Smooth muscle cell (in vitro differentiated cells): ENCODE measurements around the gene PROX1. TPM values are rescaled to one million over a fixed set of nuclear protein-coding genes. Genes with fewer than 3 reads are reported as not detected.

ENCODE experiments used
- DNase-seq: peaks from one replicate; lab custom pipeline; 2025; ENCODE audit not compliant: unreplicated experiment; lab: John Stamatoyannopoulos, UW
- H2AFZ ChIP-seq: fragments of 200-600 bp; sonication (generic); 2 replicates; pipeline ENCODE4 v1.6.0; 2016; ENCODE audit warnings: antibody characterized with exemption, low read depth, mild to moderate bottlenecking
- H3F3A ChIP-seq: fragments of 200-600 bp; sonication (generic); 2 replicates; pipeline ENCODE4 v1.6.0; 2017; ENCODE audit warnings: antibody characterized with exemption, low read depth
- H3K27ac ChIP-seq: fragments of 200-600 bp; sonication (generic); 2 replicates; pipeline ENCODE4 v1.5.1; 2016; ENCODE audit warnings: low read depth, mild to moderate bottlenecking
- H3K27me3 ChIP-seq: fragments of 200-600 bp; sonication (generic); 2 replicates; pipeline ENCODE4 v1.6.1; 2016; ENCODE audit warnings: low read depth, mild to moderate bottlenecking
- H3K36me3 ChIP-seq: fragments of 200-600 bp; sonication (generic); 2 replicates; pipeline ENCODE4 v1.5.1; 2016; ENCODE audit warnings: low read depth
- H3K4me1 ChIP-seq: fragments of 200-600 bp; sonication (generic); 2 replicates; pipeline ENCODE4 v1.5.1; 2016; ENCODE audit warnings: low read depth
- H3K4me2 ChIP-seq: fragments of 200-600 bp; sonication (generic); 2 replicates; pipeline ENCODE4 v1.6.0; 2016; ENCODE audit warnings: mild to moderate bottlenecking
- H3K4me3 ChIP-seq: fragments of 200-600 bp; sonication (generic); 2 replicates; pipeline ENCODE4 v1.5.1; 2016; ENCODE audit warnings: mild to moderate bottlenecking
- H3K79me2 ChIP-seq: fragments of 200-600 bp; sonication (generic); 2 replicates; pipeline ENCODE4 v1.6.0; 2016; ENCODE audit warnings: low read depth, mild to moderate bottlenecking
- H3K9ac ChIP-seq: fragments of 200-600 bp; sonication (generic); 2 replicates; pipeline ENCODE4 v1.6.0; 2016; ENCODE audit warnings: low read depth
- H3K9me3 ChIP-seq: fragments of 200-600 bp; sonication (generic); replicated peaks from 2 replicates; pipeline ENCODE4 v1.5.1; 2016; ENCODE audit warnings: low read depth
- H4K20me1 ChIP-seq: fragments of 200-600 bp; sonication (generic); 2 replicates; pipeline ENCODE4 v1.6.0; 2016; ENCODE audit warnings: low read depth
- CTCF ChIP-seq: fragments of 200-600 bp; sonication (generic); IDR thresholded peaks from 2 replicates; pipeline ENCODE4 v1.5.1; 2017; ENCODE audit warnings: borderline replicate concordance, mild to moderate bottlenecking, antibody characterized with exemption; ENCODE audit not compliant: insufficient read depth, poor library complexity, severe bottlenecking
- WGBS: methylation state at CpG from one replicate; pipeline ENCODE4 v1.1.7; 2016; ENCODE audit warnings: low lambda C conversion rate; 5-methylcytosine and 5-hydroxymethylcytosine counted together
- polyA plus RNA-seq: library from polyadenylated mRNA; unstranded; fragments of >200 nt; fragmentation: Nextera tagmentation; extraction: Ambion mirVana; gene quantifications from 2 replicates; pipeline ENCODE4 v1.2.1, GENCODE V29; 2016
- total RNA-seq: library from RNA; depleted of rRNA; stranded (reverse); fragments of >200 nt; gene quantifications from 2 replicates; pipeline ENCODE4 v1.2.3, GENCODE V29; 2014

Gene PROX1
- total and polyA plus RNA-seq, 2 experiments from 2014 or later, result 0.24 to 2.9 TPM

GRCh38 chr1:214008791-214009422 lies 21.1 kb downstream of the PROX1 start:
- peak overlapping the region; percentile 66 for H2AFZ ChIP-seq
- no peaks in the 10 kb centered on the region for H3K36me3 ChIP-seq
- TF ChIP-seq CTCF, result no peak
- WGBS, result 54% methylated on average over 8 of the region's 8 CpGs
- H3K4me1 ChIP-seq, result peaks cover 12% of the 10 kb centered on the region
- H3F3A ChIP-seq, result peaks cover 7% of the 10 kb centered on the region
- H3K27me3 ChIP-seq, result no peaks in the 10 kb centered on the region
- no peaks in the 10 kb centered on the region for H3K79me2 ChIP-seq
- H3K9me3 ChIP-seq, result no peaks in the 10 kb centered on the region
- no peak overlapping the region for H3K27ac ChIP-seq
- no peak overlapping the region for H3K4me2 ChIP-seq
- no peak overlapping the region for H3K4me3 ChIP-seq
- H3K9ac ChIP-seq, result no peak overlapping the region
- H4K20me1 ChIP-seq, result no peaks in the 10 kb centered on the region
- DNase-seq, result no peak

GRCh38 chr1:214009423-214010196 lies 21.8 kb downstream of the PROX1 start:
- H3F3A ChIP-seq, result peaks cover 7% of the 10 kb centered on the region
- peak overlapping the region; percentile 66 for H2AFZ ChIP-seq
- TF ChIP-seq CTCF, result no peak
- H3K9ac ChIP-seq, result no peak overlapping the region
- H3K36me3 ChIP-seq, result no peaks in the 10 kb centered on the region
- no peaks in the 10 kb centered on the region for H3K9me3 ChIP-seq
- 52% methylated on average over 14 of the region's 14 CpGs for WGBS
- no peaks in the 10 kb centered on the region for H3K79me2 ChIP-seq
- peak overlapping the region; percentile 44 for H3K4me2 ChIP-seq
- no peak for DNase-seq
- no peak overlapping the region for H3K27ac ChIP-seq
- H3K4me1 ChIP-seq, result peaks cover 12% of the 10 kb centered on the region
- H3K27me3 ChIP-seq, result no peaks in the 10 kb centered on the region
- no peaks in the 10 kb centered on the region for H4K20me1 ChIP-seq
- H3K4me3 ChIP-seq, result no peak overlapping the region

GRCh38 chr1:214010197-214010573 lies 22.4 kb downstream of the PROX1 start:
- no peaks in the 10 kb centered on the region for H4K20me1 ChIP-seq
- no peak for DNase-seq
- no peaks in the 10 kb centered on the region for H3K9me3 ChIP-seq
- H3K4me3 ChIP-seq, result no peak overlapping the region
- WGBS, result 47% methylated on average over 1 of the region's 1 CpG
- no peak overlapping the region for H3K9ac ChIP-seq
- H3K79me2 ChIP-seq, result no peaks in the 10 kb centered on the region
- no peak for TF ChIP-seq CTCF
- no peak overlapping the region for H3K27ac ChIP-seq
- H3K27me3 ChIP-seq, result no peaks in the 10 kb centered on the region
- H3K36me3 ChIP-seq, result no peaks in the 10 kb centered on the region
- no peak overlapping the region for H2AFZ ChIP-seq
- H3F3A ChIP-seq, result peaks cover 7% of the 10 kb centered on the region
- H3K4me2 ChIP-seq, result peak overlapping the region; percentile 44
- H3K4me1 ChIP-seq, result peaks cover 12% of the 10 kb centered on the region
